ENCODE measurements around the gene XPC. TPM values are rescaled to one million over a fixed set of nuclear protein-coding genes. Genes with fewer than 3 reads are reported as not detected.

The XPC gene
- total and polyA plus RNA-seq, 4 donors = 12.7 to 26.7 (median 14.2) TPM

GRCh38 chr3:14220933-14221332 lies 42.5 kb upstream of the XPC start:
- Histone ChIP-seq H3K27ac (ENCODE audit: low read depth in 1 of 2, low read length in 2 of 2) (no peak overlapping the region), H3K36me3 (ENCODE audit: control insufficient read depth in 4 of 4, insufficient read depth in 3 of 4, low read depth in 1 of 4, low read length in 3 of 4) (no peaks in the 10 kb centered on the region), H3K9ac (ENCODE audit: low read depth in 1 of 2, low read length in 2 of 2) (no peak overlapping the region), H3K27me3 (ENCODE audit: control insufficient read depth in 4 of 4, insufficient read depth in 4 of 4, low read length in 3 of 4) (no peaks in the 10 kb centered on the region), H3K4me3 (ENCODE audit: low read depth in 1 of 3, low read length in 3 of 3) (no peak overlapping the region), H3K4me1 (ENCODE audit: control insufficient read depth in 4 of 4, insufficient read depth in 4 of 4, low read length in 3 of 4) (no peaks in the 10 kb centered on the region), H3K9me3 (ENCODE audit: control insufficient read depth in 4 of 4, low read length in 3 of 4) (peaks cover 0 to 4% (median 0%) of the 10 kb centered on the region in 4 donors)
- no peak for DNase-seq (ENCODE audit: low spot score)
- 82% methylated on average over 1 of the region's 1 CpG for WGBS
- no peak for TF ChIP-seq ATF3 (IDR thresholded peaks at IDR 0.05)

DNA sequence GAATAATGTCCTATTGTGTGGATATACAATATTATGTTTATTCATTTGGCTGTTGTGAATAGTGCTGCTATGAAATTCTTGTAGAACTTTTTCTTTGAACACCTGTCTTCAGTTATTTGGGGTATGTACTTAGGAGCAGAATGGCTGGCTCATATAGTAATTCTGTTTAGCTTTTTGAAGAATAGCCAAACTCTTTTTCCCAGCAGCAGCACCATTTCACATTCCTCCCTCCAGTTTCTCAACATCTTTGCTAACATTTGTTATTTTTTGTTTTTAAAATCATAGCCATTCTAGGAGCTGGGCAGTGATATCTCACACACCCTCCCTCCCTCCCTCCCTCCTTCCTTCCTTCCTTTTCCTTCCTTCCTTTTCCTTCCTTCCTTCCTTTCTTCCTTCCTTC lies 40.0 kb upstream of the XPC start:
- Histone ChIP-seq H3K4me1 (ENCODE audit: control insufficient read depth in 4 of 4, insufficient read depth in 4 of 4, low read length in 3 of 4) (no peaks in the 10 kb centered on the region), H3K9me3 (ENCODE audit: control insufficient read depth in 4 of 4, low read length in 3 of 4) (peaks cover 0 to 4% (median 0%) of the 10 kb centered on the region in 4 donors), H3K4me3 (ENCODE audit: low read depth in 1 of 3, low read length in 3 of 3) (no peak overlapping the region), H3K27me3 (ENCODE audit: control insufficient read depth in 4 of 4, insufficient read depth in 4 of 4, low read length in 3 of 4) (no peaks in the 10 kb centered on the region), H3K9ac (ENCODE audit: low read depth in 1 of 2, low read length in 2 of 2) (no peak overlapping the region), H3K36me3 (ENCODE audit: control insufficient read depth in 4 of 4, insufficient read depth in 3 of 4, low read depth in 1 of 4, low read length in 3 of 4) (no peaks in the 10 kb centered on the region), H3K27ac (ENCODE audit: low read depth in 1 of 2, low read length in 2 of 2) (no peak overlapping the region)
- DNase-seq (ENCODE audit: low spot score) = no peak
- TF ChIP-seq GABPA (IDR thresholded peaks at IDR 0.05 in 1 of 2, conservative IDR thresholded peaks at IDR 0.05 in 1 of 2) = no peak
- TF ChIP-seq, protein P1, sequence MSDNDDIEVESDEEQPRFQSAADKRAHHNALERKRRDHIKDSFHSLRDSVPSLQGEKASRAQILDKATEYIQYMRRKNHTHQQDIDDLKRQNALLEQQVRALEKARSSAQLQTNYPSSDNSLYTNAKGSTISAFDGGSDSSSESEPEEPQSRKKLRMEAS (IDR thresholded peaks at IDR 0.05) = no peak
- TF ChIP-seq HNF4G (IDR thresholded peaks at IDR 0.05) = no peak
- no peak for TF ChIP-seq YY1 (IDR thresholded peaks at IDR 0.05)
- TF ChIP-seq FOXA2 (IDR thresholded peaks at IDR 0.05) = no peak
- no peak for TF ChIP-seq HNF4A (conservative IDR thresholded peaks at IDR 0.05)
- no peak for TF ChIP-seq JUND (IDR thresholded peaks at IDR 0.05)
- TF ChIP-seq RAD21 (IDR thresholded peaks at IDR 0.05) = no peak
- TF ChIP-seq ATF3 (IDR thresholded peaks at IDR 0.05) = no peak
- no peak for TF ChIP-seq FOXA1 (IDR thresholded peaks at IDR 0.05)
- TF ChIP-seq TAF1 (conservative IDR thresholded peaks at IDR 0.05) = no peak
- TF ChIP-seq ZBTB33 (IDR thresholded peaks at IDR 0.05) = no peak
- no peak for TF ChIP-seq NR2F2 (IDR thresholded peaks at IDR 0.05)
- TF ChIP-seq RXRA (IDR thresholded peaks at IDR 0.05) = no peak
- no peak for TF ChIP-seq EGR1 (IDR thresholded peaks at IDR 0.05; ENCODE audit: low read depth in 2 of 2)
- TF ChIP-seq, protein P2, sequence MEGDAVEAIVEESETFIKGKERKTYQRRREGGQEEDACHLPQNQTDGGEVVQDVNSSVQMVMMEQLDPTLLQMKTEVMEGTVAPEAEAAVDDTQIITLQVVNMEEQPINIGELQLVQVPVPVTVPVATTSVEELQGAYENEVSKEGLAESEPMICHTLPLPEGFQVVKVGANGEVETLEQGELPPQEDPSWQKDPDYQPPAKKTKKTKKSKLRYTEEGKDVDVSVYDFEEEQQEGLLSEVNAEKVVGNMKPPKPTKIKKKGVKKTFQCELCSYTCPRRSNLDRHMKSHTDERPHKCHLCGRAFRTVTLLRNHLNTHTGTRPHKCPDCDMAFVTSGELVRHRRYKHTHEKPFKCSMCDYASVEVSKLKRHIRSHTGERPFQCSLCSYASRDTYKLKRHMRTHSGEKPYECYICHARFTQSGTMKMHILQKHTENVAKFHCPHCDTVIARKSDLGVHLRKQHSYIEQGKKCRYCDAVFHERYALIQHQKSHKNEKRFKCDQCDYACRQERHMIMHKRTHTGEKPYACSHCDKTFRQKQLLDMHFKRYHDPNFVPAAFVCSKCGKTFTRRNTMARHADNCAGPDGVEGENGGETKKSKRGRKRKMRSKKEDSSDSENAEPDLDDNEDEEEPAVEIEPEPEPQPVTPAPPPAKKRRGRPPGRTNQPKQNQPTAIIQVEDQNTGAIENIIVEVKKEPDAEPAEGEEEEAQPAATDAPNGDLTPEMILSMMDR (IDR thresholded peaks at IDR 0.05; ENCODE audit: low read depth, low read length, missing input control) = no peak
- TF ChIP-seq, protein P3, sequence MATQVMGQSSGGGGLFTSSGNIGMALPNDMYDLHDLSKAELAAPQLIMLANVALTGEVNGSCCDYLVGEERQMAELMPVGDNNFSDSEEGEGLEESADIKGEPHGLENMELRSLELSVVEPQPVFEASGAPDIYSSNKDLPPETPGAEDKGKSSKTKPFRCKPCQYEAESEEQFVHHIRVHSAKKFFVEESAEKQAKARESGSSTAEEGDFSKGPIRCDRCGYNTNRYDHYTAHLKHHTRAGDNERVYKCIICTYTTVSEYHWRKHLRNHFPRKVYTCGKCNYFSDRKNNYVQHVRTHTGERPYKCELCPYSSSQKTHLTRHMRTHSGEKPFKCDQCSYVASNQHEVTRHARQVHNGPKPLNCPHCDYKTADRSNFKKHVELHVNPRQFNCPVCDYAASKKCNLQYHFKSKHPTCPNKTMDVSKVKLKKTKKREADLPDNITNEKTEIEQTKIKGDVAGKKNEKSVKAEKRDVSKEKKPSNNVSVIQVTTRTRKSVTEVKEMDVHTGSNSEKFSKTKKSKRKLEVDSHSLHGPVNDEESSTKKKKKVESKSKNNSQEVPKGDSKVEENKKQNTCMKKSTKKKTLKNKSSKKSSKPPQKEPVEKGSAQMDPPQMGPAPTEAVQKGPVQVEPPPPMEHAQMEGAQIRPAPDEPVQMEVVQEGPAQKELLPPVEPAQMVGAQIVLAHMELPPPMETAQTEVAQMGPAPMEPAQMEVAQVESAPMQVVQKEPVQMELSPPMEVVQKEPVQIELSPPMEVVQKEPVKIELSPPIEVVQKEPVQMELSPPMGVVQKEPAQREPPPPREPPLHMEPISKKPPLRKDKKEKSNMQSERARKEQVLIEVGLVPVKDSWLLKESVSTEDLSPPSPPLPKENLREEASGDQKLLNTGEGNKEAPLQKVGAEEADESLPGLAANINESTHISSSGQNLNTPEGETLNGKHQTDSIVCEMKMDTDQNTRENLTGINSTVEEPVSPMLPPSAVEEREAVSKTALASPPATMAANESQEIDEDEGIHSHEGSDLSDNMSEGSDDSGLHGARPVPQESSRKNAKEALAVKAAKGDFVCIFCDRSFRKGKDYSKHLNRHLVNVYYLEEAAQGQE (IDR thresholded peaks at IDR 0.05) = no peak
- no peak for TF ChIP-seq SP1 (IDR thresholded peaks at IDR 0.05)
